Subcutaneous preadipocyte (primary cell): Measurements from ENCODE around the gene LRRC58. TPM values are rescaled to one million over a fixed set of nuclear protein-coding genes. Genes with fewer than 3 reads are reported as not detected.

Source experiments
- total RNA-seq: library from RNA; depleted of rRNA; stranded (reverse); fragments of >200 nt; gene quantifications from 2 replicates; pipeline ENCODE4 v1.2.3, GENCODE V29; 2012

The LRRC58 gene
- total RNA-seq, result 37.5 and 51.2 TPM in 2 replicates

GRCh38 chr3:120348991-120349854 is at the start of gene LRRC58:
TSS of gene LRRC58 (minus strand) at chr3:120349354. CDS start at chr3:120349243, 111 bp downstream.

GRCh38 chr3:120284747-120285507 is 64.2 kb downstream of the LRRC58 start, which contains the start of gene GPR156:
TSS of gene GPR156 (minus strand) at chr3:120285222. CDS start at chr3:120244098, 41,124 bp downstream.

Other genes starting within 250 kb of the LRRC58 start
- 0.37 and 1.4 TPM in 2 replicates for gene GPR156, start 64.1 kb downstream of the LRRC58 start, total RNA-seq
- gene FSTL1, start 101.6 kb upstream of the LRRC58 start, total RNA-seq, result 920 and 1,034 TPM in 2 replicates
- 30.9 and 33.1 TPM in 2 replicates for gene NDUFB4, start 247.0 kb upstream of the LRRC58 start, total RNA-seq